Right atrium auricular region (tissue), 2 donors: Measurements from ENCODE around the gene GPATCH2L. TPM values are rescaled to one million over a fixed set of nuclear protein-coding genes. Genes with fewer than 3 reads are reported as not detected.

Experiments used
- DNase-seq: peaks from one replicate; pipeline ENCODE4 v3.0.0-alpha.2; 2019; ENCODE audit warnings: low spot score
- H3K27ac ChIP-seq, 2 donors: fragments of 200-600 bp; sonication (generic); 1 replicate in 1 of 2; 2 replicates in 1 of 2; pipeline ENCODE4 v1.5.1; 2016 to 2019
- H3K27me3 ChIP-seq, 2 donors: fragments of 200-600 bp; sonication (generic); one replicate each; pipeline versions ENCODE4 v1.5.1 to v1.6.0; 2017 to 2019
- H3K36me3 ChIP-seq: fragments of 200-600 bp; sonication (generic); one replicate; pipeline ENCODE4 v1.5.1; 2016
- H3K4me1 ChIP-seq, 2 donors: fragments of 200-600 bp; sonication (generic); one replicate each; pipeline versions ENCODE4 v1.5.1 to v1.6.0; 2017 to 2019
- H3K4me3 ChIP-seq, 2 donors: fragments of 200-600 bp; sonication (generic); 1 replicate in 1 of 2; 2 replicates in 1 of 2; pipeline ENCODE4 v1.5.1; 2017 to 2019; ENCODE audit warnings: mild to moderate bottlenecking in 1 of 2, moderate library complexity in 1 of 2
- H3K9me3 ChIP-seq, 2 donors: fragments of 200-600 bp; sonication (generic); one replicate each; pipeline ENCODE4 v1.5.1; 2019
- CTCF ChIP-seq, 2 donors: fragments of 200-600 bp; sonication (generic); IDR thresholded peaks; one replicate each; pipeline ENCODE4 v1.5.1; 2019; ENCODE audit warnings: antibody characterized with exemption in 2 of 2
- total RNA-seq, 2 donors: library from RNA; depleted of rRNA; stranded (reverse); fragments of >200 nt; gene quantifications; one replicate each; pipeline ENCODE4 v1.1.0, GENCODE V29; 2016

Gene GPATCH2L
- total RNA-seq, 2 donors from 2014 or later: 38.5 to 48.5 TPM

- H3K27me3 ChIP-seq: peaks cover 0 to 6% of the 10 kb centered on the region in 2 donors
- DNase-seq: no peak
- TF ChIP-seq CTCF (IDR thresholded peaks at IDR 0.05): no peak
Observed at GRCh38 chr14:76138758-76139723, 12.7 kb upstream of the GPATCH2L start.

GRCh38 chr14:76143642-76144041, 8.1 kb upstream of the GPATCH2L start:
- DNase-seq: no peak
- TF ChIP-seq CTCF (IDR thresholded peaks at IDR 0.05): no peak
- no peaks in the 10 kb centered on the region for H3K27me3 ChIP-seq

More at GRCh38 chr14:76138758-76139723, 12.7 kb upstream of the GPATCH2L start:
- Histone ChIP-seq H3K36me3 (no peaks in the 10 kb centered on the region), H3K4me3 (peak overlapping the region in 1 of 2 donors; percentile 39), H3K27ac (no peak overlapping the region), H3K9me3 (peaks cover 0 to 11% of the 10 kb centered on the region in 2 donors), H3K4me1 (peaks cover 0 to 6% of the 10 kb centered on the region in 2 donors)

GRCh38 chr14:76146976-76147375, 4.7 kb upstream of the GPATCH2L start:
- Histone ChIP-seq H3K27me3 (no peaks in the 10 kb centered on the region), H3K4me1 (peaks cover 0 to 5% of the 10 kb centered on the region in 2 donors), H3K36me3 (no peaks in the 10 kb centered on the region), H3K9me3 (peaks cover 0 to 19% of the 10 kb centered on the region in 2 donors), H3K4me3 (no peak overlapping the region), H3K27ac (no peak overlapping the region)
- no peak for DNase-seq
- no peak for TF ChIP-seq CTCF (IDR thresholded peaks at IDR 0.05)

More at GRCh38 chr14:76143642-76144041, 8.1 kb upstream of the GPATCH2L start:
- peaks cover 0 to 19% of the 10 kb centered on the region in 2 donors for H3K9me3 ChIP-seq
- no peaks in the 10 kb centered on the region for H3K36me3 ChIP-seq
- peaks cover 0 to under 1% of the 10 kb centered on the region in 2 donors for H3K4me1 ChIP-seq
- H3K27ac ChIP-seq: no peak overlapping the region
- H3K4me3 ChIP-seq: no peak overlapping the region

- H3K27me3 ChIP-seq: no peaks in the 10 kb centered on the region
- H3K36me3 ChIP-seq: peaks cover 2% of the 10 kb centered on the region
- H3K4me3 ChIP-seq: no peak overlapping the region
- H3K27ac ChIP-seq: no peak overlapping the region
- TF ChIP-seq CTCF (IDR thresholded peaks at IDR 0.05): no peak
- no peak for DNase-seq
- peaks cover 0 to 23% of the 10 kb centered on the region in 2 donors for H3K4me1 ChIP-seq
- peaks cover 0 to 6% of the 10 kb centered on the region in 2 donors for H3K9me3 ChIP-seq
Observed at GRCh38 chr14:76149196-76149595, 2.5 kb upstream of the GPATCH2L start.

- Histone ChIP-seq H3K36me3 (peaks cover 10% of the 10 kb centered on the region), H3K27me3 (no peaks in the 10 kb centered on the region), H3K27ac (peak overlapping the region; percentile 95), H3K4me1 (peaks cover 0 to 53% of the 10 kb centered on the region in 2 donors), H3K9me3 (no peaks in the 10 kb centered on the region), H3K4me3 (peak overlapping the region; percentile 97 to 98)
- TF ChIP-seq CTCF (IDR thresholded peaks at IDR 0.05): no peak
- peak; percentile 82 for DNase-seq
Observed at GRCh38 chr14:76152333-76152681, 585 bp downstream of the GPATCH2L start.
